K562 (cell line): ENCODE data around the gene ZSWIM8. TPM values are rescaled to one million over a fixed set of nuclear protein-coding genes. Genes with fewer than 3 reads are reported as not detected.

ENCODE experiments used
- CAMTA2 ChIP-seq: fragments of 250-450 bp; sonication (Bioruptor Pico); conservative IDR thresholded peaks from 2 replicates; pipeline ENCODE4 v1.5.1; 2022
- CUX1 ChIP-seq: fragments of 200-800 bp; sonication (Bioruptor generic); IDR thresholded peaks from 2 replicates; pipeline ENCODE4 v1.6.1; 2016; ENCODE audit warnings: missing genetic modification characterization, missing compliant biosample characterization
- FOSL1 ChIP-seq: fragments of 200-800 bp; sonication (Bioruptor generic); conservative IDR thresholded peaks from 2 replicates; pipeline ENCODE4 v1.6.1; 2016; ENCODE audit warnings: missing genetic modification characterization, missing compliant biosample characterization
- PYGO2 ChIP-seq: fragments of 450-650 bp; IDR thresholded peaks from 2 replicates; pipeline ENCODE4 v1.6.1; 2016; ENCODE audit warnings: mild to moderate bottlenecking, missing genetic modification characterization, moderate library complexity, missing compliant biosample characterization
- SPI1 ChIP-seq: IDR thresholded peaks from 2 replicates; pipeline ENCODE4 v1.6.1; 2011; ENCODE audit warnings: low read depth, low read length, control low read depth, borderline replicate concordance
- THAP7 ChIP-seq: fragments of 250-450 bp; sonication (Bioruptor Pico); IDR thresholded peaks from 2 replicates; pipeline ENCODE4 v1.5.0; 2021
- YY1 ChIP-seq, 3 experiments: IDR thresholded peaks; 2 replicates each; pipeline ENCODE4 v1.6.1; 2011; ENCODE audit warnings: low read length in 2 of 3, mild to moderate bottlenecking in 2 of 3, moderate library complexity in 2 of 3, borderline replicate concordance in 1 of 3, control low read depth in 1 of 3, low read depth in 1 of 3; ENCODE audit not compliant: insufficient read depth in 3 of 3, insufficient replicate concordance in 2 of 3, control insufficient read depth in 1 of 3, insufficient read length in 1 of 3; ENCODE audit errors: extremely low read depth in 1 of 3
- polyA plus RNA-seq, 8 experiments: library from polyadenylated mRNA; depleted of rRNA in 4 of 8; stranded (reverse) in 5 of 8; unstranded in 3 of 8; fragments of >200 nt; fragmentation: Nextera tagmentation in 2 of 8; fragmentation: Illumina TruSeq in 1 of 8; extraction: Ambion mirVana in 2 of 8; extraction: Trizol in 1 of 8; gene quantifications; 2 replicates each; pipeline versions ENCODE4 v1.2.1 to v1.2.3, GENCODE V29; 2011 to 2014; ENCODE audit warnings: inconsistent platforms in 1 of 8, missing spikeins in 1 of 8
- total RNA-seq, 7 experiments: library from RNA; depleted of rRNA in 6 of 7; stranded (reverse); fragments of >200 nt in 6 of 7; fragmentation: Illumina TruSeq in 2 of 7; extraction: Trizol in 2 of 7; gene quantifications; 2 replicates each; pipeline versions ENCODE4 v1.2.1 to v1.2.3, GENCODE V29; 2011 to 2021; ENCODE audit warnings: low replicate concordance in 1 of 7
- TF ChIP-seq, protein P1 (sequence below): fragments of 450-650 bp; IDR thresholded peaks from 2 replicates; pipeline ENCODE4 v1.6.1; 2014; ENCODE audit warnings: low read depth, mild to moderate bottlenecking, moderate library complexity, borderline replicate concordance
- TF ChIP-seq, protein P2 (sequence below): fragments of 450-650 bp; formaldehyde crosslinking; IDR thresholded peaks from 2 replicates; pipeline ENCODE4 v1.4.0; 2020; ENCODE audit warnings: mild to moderate bottlenecking, moderate library complexity
- TF ChIP-seq, protein P3 (sequence below): sonication (generic); formaldehyde crosslinking; IDR thresholded peaks from 2 replicates; pipeline ENCODE4 v1.8.1; 2022; ENCODE audit warnings: missing genetic modification reagents
- TF ChIP-seq, protein P4 (sequence below): fragments of 250-450 bp; sonication (Bioruptor Pico); IDR thresholded peaks from 2 replicates; pipeline ENCODE4 v1.8.0; 2022; ENCODE audit warnings: inconsistent platforms, mild to moderate bottlenecking, moderate library complexity, borderline replicate concordance
- TF ChIP-seq, protein P5 (sequence below): fragments of 450-650 bp; formaldehyde crosslinking; IDR thresholded peaks from 2 replicates; pipeline ENCODE4 v1.4.0; 2022; ENCODE audit warnings: missing genetic modification characterization

ZSWIM8 gene
- total and polyA plus RNA-seq, 9 of the 15 experiments (the other 6 are each of a cell fraction or from before 2014, with no cell fraction given): 5.6 to 47.8 (median 26.7) TPM

DNA sequence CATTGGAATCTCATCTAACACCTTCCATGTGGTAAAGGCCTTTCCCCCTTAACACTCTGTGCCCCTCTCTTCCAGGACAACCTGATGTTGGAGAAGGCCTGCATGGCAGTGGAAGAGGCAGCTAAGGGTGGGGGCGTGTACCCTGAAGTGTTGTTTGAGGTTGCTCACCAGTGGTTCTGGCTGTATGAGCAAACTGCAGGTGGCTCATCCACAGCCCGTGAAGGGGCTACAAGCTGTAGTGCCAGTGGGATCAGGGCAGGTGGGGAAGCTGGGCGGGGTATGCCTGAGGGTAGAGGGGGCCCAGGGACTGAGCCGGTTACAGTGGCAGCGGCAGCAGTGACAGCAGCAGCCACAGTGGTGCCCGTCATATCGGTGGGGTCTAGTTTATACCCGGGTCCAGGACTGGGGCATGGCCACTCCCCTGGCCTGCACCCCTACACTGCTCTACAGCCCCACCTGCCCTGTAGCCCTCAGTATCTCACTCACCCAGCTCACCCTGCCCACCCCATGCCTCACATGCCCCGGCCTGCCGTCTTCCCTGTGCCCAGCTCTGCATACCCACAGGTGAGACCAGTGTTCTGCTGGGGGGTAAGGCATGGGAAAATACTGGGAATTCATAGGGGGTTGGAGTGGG, 13.6 kb downstream of the ZSWIM8 start (continued):
- TF ChIP-seq YY1 (IDR thresholded peaks at IDR 0.05; ENCODE audit: borderline replicate concordance in 1 of 3, control insufficient read depth in 1 of 3, extremely low read depth in 1 of 3, insufficient read depth in 3 of 3, insufficient read length in 1 of 3, insufficient replicate concordance in 2 of 3, low read depth in 1 of 3, low read length in 2 of 3): no peak
- no peak for TF ChIP-seq CUX1 (CRISPR knock-in tag)
- TF ChIP-seq THAP7 (CRISPR knock-in tag): peak; percentile 70
- no peak for TF ChIP-seq SPI1
- TF ChIP-seq FOSL1 (tag): no peak
- TF ChIP-seq, protein P1, sequence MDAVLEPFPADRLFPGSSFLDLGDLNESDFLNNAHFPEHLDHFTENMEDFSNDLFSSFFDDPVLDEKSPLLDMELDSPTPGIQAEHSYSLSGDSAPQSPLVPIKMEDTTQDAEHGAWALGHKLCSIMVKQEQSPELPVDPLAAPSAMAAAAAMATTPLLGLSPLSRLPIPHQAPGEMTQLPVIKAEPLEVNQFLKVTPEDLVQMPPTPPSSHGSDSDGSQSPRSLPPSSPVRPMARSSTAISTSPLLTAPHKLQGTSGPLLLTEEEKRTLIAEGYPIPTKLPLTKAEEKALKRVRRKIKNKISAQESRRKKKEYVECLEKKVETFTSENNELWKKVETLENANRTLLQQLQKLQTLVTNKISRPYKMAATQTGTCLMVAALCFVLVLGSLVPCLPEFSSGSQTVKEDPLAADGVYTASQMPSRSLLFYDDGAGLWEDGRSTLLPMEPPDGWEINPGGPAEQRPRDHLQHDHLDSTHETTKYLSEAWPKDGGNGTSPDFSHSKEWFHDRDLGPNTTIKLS: no peak
- TF ChIP-seq, protein P2, sequence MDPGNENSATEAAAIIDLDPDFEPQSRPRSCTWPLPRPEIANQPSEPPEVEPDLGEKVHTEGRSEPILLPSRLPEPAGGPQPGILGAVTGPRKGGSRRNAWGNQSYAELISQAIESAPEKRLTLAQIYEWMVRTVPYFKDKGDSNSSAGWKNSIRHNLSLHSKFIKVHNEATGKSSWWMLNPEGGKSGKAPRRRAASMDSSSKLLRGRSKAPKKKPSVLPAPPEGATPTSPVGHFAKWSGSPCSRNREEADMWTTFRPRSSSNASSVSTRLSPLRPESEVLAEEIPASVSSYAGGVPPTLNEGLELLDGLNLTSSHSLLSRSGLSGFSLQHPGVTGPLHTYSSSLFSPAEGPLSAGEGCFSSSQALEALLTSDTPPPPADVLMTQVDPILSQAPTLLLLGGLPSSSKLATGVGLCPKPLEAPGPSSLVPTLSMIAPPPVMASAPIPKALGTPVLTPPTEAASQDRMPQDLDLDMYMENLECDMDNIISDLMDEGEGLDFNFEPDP: no peak
- TF ChIP-seq, protein P3, sequence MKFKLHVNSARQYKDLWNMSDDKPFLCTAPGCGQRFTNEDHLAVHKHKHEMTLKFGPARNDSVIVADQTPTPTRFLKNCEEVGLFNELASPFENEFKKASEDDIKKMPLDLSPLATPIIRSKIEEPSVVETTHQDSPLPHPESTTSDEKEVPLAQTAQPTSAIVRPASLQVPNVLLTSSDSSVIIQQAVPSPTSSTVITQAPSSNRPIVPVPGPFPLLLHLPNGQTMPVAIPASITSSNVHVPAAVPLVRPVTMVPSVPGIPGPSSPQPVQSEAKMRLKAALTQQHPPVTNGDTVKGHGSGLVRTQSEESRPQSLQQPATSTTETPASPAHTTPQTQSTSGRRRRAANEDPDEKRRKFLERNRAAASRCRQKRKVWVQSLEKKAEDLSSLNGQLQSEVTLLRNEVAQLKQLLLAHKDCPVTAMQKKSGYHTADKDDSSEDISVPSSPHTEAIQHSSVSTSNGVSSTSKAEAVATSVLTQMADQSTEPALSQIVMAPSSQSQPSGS (CRISPR knock-in tag): no peak
- 0 out of 2 replicates have a peak, but pooled peaks have one; percentile 35 for TF ChIP-seq CAMTA2 (CRISPR knock-in tag)
- TF ChIP-seq, protein P4, sequence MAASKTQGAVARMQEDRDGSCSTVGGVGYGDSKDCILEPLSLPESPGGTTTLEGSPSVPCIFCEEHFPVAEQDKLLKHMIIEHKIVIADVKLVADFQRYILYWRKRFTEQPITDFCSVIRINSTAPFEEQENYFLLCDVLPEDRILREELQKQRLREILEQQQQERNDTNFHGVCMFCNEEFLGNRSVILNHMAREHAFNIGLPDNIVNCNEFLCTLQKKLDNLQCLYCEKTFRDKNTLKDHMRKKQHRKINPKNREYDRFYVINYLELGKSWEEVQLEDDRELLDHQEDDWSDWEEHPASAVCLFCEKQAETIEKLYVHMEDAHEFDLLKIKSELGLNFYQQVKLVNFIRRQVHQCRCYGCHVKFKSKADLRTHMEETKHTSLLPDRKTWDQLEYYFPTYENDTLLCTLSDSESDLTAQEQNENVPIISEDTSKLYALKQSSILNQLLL (CRISPR knock-in tag): no peak
- TF ChIP-seq, protein P5, sequence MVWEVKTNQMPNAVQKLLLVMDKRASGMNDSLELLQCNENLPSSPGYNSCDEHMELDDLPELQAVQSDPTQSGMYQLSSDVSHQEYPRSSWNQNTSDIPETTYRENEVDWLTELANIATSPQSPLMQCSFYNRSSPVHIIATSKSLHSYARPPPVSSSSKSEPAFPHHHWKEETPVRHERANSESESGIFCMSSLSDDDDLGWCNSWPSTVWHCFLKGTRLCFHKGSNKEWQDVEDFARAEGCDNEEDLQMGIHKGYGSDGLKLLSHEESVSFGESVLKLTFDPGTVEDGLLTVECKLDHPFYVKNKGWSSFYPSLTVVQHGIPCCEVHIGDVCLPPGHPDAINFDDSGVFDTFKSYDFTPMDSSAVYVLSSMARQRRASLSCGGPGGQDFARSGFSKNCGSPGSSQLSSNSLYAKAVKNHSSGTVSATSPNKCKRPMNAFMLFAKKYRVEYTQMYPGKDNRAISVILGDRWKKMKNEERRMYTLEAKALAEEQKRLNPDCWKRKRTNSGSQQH (CRISPR knock-in tag): no peak
- no peak for TF ChIP-seq PYGO2 (tag)
